Endometrial microvascular endothelial cells (primary cell): ENCODE results near the gene GPATCH11. TPM values are rescaled to one million over a fixed set of nuclear protein-coding genes. Genes with fewer than 3 reads are reported as not detected.

Experiments
- in situ Hi-C: cut with HindIII; loops from 2 replicates; pipeline ENCODE4 v1.10.0; 2017; ENCODE audit warnings: low sequenced_read_pairs, low pct_unique_long_range_greater_than_20kb; ENCODE audit errors: inconsistent ontology term
- total RNA-seq: library from RNA; depleted of rRNA; stranded (reverse); fragments of >200 nt; gene quantifications from one replicate; pipeline ENCODE4 v1.2.3, GENCODE V29; 2015; ENCODE audit errors: inconsistent ontology term

GPATCH11 gene
- total RNA-seq, 1 donor from 2014 or later, result 8.5 TPM

DNA sequence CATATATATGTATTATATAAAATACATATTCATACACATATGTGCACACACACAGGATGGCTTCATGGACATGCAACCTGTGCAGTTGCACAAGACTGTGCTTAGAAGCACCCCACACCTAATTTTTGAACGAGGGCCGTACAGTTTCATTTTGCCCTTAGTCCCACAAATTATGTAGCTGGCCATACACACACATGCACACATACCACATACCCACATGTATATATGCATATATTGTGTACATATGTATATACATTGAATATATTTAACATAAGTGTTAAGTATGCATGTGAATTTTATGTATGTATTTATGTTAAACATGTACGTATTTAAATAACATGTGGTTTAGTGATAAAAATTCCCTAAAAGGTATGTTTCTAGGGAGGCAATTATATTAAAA is 18.3 kb downstream of the GPATCH11 start:
- in situ Hi-C loops, result no loop called here

DNA sequence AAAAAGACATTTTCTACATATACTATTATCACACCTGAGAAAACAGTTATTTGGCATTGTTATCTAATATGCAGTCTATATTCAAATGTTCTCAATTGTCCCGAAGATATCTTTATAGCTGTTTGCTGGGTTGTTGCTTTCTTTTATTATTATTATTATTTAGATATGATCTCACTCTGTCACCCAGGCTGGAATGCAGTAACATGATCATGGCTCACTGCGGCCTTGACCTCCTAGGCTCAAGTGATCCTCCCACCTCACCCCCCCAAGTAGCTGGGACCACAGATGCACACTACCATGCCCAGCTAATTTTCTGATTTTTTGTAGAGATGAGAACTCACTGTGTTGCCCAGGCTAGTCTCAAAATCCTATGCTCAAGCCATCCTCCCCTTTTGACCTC is 19.9 kb downstream of the GPATCH11 start:
- in situ Hi-C loops, result no loop called here

DNA sequence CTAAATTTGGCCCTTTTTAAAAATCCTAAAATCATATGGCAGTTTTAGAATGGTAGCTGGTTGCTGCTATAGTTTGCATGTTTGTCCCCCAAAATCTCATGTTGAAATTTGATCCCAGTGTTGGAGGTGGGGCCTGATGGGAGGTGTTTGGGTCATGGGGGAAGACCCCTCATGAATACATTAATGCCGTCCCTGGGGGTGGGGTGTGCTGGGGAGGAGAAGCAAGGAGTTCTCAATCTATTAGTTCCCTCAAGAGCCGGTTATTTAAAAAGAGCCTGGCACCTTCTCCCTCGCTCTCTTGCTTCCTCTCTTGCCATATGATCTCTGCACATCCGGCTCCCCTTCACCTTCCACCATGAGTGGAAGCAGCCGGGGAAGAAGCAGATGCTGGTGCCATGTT is 20.8 kb downstream of the GPATCH11 start:
- in situ Hi-C loops, result no loop called here

DNA sequence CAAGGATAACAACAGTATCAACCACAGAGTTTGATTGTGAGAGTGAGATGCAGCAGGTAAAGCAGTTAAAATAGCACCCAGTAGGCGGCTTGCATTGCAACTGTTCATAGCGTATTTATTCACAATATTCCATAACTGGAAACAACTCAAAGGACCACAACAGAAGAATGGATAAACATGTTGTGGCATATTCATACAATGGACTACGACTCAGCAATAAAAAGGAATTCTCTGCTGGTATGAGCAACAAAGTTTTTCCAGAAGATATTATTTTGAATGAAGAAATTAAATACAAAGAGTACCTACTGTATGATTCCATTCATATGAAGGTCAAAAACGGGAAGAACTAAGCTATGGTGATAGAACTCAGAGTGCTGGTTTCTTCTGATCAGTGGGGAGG is 25.2 kb downstream of the GPATCH11 start:
- in situ Hi-C loops, result no loop called here

DNA sequence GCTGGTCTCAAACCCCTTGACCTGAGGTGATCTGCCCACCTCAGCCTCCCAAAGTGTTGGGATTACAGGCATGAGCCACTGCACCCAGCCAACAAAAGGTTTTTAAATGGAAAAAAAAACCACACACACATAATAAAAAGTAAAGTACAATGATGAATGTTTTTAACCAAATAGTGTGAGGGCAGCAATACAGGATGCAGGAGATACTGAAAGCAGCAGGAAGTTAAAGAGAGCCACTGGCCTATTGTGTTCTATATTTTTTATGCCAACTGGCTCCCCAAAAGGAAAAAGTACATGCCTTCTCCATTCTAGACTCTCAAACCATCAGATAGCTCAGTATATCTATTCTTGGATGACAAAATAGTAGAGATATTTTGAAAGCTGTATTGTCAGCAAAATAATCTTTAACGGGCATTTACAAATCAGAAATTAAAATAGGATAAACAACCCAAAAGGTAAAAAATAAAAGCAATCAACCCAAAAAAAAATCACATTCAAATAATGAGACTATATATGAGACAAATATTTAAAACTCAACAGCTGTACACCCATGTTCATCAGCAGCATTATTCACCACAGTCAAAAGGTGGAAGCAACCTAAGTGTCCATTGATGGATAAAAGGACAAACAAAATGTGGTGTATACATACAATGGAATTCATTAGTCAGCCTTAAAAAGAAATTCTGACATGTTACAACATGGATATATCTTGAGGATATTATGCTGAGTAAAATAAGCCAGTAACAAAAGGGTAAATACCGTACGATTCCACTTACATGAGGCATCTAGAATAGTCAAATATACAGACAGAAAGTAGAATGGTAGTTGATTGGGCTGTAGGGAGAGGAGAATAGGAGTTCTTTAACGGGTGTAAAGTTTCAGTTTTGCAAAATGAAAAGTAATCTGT is 26.2 kb downstream of the GPATCH11 start:
- in situ Hi-C loops, result no loop called here

DNA sequence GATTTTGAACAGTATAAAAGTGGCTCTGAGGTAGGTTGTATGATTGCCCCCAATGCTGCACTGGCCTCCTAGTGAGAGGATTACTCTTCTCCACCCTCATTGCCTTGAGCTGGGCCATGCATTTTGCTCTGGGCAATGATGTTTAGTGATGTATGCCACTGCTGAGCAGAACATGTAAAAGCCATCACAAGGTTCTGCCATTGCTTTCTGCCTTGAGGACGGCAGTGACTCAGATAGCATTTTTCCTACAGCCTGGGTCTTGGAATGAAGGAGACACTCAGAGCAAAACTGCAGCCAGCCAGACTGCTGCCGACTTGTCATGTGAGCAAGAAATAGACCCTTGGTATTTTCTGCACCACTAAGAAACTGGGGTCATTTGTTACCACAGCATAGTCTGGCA is 27.6 kb downstream of the GPATCH11 start:
- in situ Hi-C loops, result no loop called here

DNA sequence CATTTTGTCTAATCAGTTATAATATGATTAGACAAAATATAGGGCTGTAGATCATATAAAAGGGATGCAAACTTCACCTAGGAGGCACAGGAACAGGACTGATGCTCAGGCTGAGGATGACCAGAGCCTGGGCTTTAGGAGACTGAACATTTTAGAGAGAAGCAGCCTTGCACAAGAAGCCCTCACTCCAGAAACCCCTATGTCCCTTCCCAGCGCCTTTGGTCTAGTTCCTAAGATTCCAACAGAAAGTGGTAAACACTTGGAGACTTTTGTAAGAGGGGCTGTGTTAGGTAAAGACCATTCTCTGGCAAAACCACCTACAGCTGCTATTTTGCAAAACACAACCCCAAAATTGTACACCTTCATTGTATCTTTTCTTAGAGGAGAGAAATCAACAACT is 33.2 kb downstream of the GPATCH11 start:
- in situ Hi-C loops, result no loop called here

DNA sequence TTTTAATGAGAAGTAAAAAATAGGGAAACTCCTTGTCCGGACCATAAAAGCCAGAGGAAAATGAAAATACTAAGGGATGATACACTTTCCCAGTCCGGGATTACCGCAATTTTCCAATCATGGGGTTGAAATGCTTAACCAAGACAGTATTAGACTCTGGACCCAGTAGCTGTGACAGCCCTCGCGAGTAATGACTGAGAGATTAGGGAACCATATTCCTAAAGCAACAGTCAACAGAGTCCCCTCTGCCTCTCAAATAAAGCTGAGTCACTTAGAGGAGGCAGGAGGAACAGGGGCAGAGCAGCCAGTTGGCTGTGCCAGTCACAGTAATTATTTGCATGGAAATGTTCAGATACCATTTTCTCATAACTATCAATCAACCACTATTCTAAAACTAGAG is 34.8 kb downstream of the GPATCH11 start:
- in situ Hi-C loops, result no loop called here

DNA sequence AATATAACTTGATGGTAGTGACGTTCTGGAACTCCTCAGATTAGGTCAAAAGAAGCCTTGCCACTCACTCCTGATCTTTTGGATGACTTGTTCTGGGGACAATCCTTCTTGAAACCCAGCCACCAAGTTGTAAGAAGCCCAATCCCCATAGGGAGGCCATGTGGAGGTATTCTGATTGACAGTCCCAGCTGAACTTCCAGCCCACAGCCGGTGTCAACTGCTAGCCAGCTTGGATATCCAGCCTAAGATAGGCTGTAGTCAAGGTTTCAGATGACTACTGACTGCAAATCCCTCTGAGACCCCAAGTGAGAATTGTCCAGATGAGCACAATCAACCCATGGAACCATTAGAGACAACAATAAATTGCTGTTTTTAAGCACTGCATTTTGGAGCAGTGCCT is 41.1 kb downstream of the GPATCH11 start:
- in situ Hi-C loops, result no loop called here

DNA sequence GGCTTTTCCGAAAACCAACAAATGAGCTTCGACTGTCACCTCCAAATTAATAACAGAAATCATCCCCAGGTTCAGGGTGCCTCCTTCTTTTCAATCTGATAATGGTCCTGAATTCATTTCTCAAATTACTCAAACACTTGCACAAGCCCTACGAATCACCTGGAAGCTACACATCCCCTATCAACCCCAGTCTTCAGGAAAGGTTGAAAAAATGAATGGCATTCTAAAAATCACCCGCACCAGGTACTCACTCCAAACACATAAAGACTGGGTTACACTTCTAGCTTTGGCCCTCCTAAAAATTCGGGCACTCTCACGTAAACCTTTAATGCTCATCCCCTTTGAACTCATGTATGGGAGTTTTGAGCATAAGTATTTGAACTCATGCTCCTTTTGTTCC is 48.6 kb downstream of the GPATCH11 start:
- in situ Hi-C loops, result no loop called here

DNA sequence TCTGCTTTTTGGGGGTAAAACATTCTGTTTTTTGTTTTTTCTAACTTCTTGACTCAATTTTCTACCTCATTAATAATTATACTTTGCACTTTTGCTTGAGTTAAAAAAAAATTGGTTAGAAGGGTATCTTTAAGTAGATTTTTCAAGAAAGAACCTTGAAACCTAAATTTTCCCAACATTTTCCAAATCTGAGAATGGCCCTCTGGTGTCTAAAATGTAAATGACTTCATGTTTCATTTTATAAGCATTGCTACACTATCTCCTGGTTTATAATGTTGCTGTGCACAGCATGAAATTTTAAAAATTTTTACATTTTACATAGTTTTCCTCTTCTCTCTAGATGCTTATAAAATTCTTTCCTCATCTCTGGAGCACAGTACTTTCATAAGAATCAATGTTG is 58.2 kb downstream of the GPATCH11 start:
- in situ Hi-C loops, result no loop called here

DNA sequence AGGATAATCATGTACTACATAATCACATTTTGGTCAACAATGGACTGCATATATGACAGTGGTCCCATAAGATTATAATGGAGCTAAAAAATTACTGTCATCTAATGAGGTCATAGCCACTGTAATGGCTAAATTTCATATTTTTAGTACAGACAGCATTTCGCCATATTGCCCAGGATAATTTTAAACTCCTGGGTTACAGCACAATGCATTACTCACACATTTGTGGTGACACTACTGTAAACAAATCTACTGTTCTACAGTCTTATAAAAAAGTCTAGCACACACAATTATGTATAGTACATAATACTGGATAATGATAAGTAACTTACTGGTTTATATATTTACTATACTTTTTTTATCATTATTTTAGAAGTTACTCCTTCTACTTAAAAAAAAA is 59.7 kb downstream of the GPATCH11 start:
- in situ Hi-C loops, result no loop called here

DNA sequence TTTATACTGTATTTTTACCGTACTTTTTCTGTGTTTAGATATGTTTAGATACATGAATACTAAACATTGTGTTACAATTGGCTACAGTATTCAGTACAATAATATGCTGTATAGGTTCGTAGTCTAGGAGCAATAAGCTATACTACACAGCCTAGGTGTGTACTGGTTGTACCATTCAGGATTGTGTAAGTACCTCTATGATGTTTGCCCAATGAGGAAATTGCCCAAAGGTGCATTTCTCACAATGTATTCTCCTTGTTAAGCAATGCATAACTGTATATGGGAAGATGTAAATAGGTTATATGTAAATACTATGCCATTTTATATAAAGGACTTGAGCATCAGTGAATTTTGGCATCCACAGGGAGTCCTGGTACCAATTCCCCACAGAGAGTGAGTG is 61.7 kb downstream of the GPATCH11 start:
- in situ Hi-C loops, result no loop called here

DNA sequence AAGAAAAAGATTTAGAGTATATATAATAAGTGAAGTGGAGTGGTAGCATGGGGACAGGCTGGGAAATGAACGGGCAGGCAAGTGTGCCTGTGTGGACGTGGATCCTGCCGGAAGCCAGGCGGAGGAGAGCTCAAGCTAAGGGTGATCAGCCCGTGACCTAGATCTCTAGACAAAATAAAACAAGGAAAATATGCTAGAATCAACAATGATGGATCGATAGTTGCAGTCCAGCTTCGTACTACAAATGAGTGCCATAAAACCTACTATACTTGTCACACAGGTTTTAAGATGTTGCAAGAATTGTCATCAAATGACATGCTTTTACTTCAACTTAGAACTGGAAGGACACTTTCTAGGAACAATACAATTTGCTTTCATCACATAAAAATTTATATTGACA is 64.0 kb downstream of the GPATCH11 start:
- in situ Hi-C loops, result no loop called here

Other genes with a start within 250 kb of the GPATCH11 start
- gene STRN, start 118.0 kb upstream of the GPATCH11 start, total RNA-seq, result 15.0 TPM
- 18.4 TPM for gene HEATR5B, start 146 bp upstream of the GPATCH11 start, total RNA-seq
- gene EIF2AK2, start 72.5 kb downstream of the GPATCH11 start, total RNA-seq, result 24.8 TPM
- not detected for gene SULT6B1, start 104.2 kb downstream of the GPATCH11 start, total RNA-seq
- 18.9 TPM for gene CEBPZOS, start 112.0 kb downstream of the GPATCH11 start, total RNA-seq
- gene CEBPZ, start 147.1 kb downstream of the GPATCH11 start, total RNA-seq, result 35.7 TPM
- 11.2 TPM for gene NDUFAF7, start 147.1 kb downstream of the GPATCH11 start, total RNA-seq
- gene PRKD3, start 240.3 kb downstream of the GPATCH11 start, total RNA-seq, result 49.6 TPM